HG03432 (cell line): Measurements from ENCODE around the gene TANC1.
"Not testable (repeated sequence)": the region's sequence is repeated elsewhere in the genome, so short reads cannot be mapped to it uniquely, and the experiment has no call there.

Experiments used
- ATAC-seq: cut with Tn5 transposase; IDR thresholded peaks from one replicate; pipeline ENCODE4 v1.9.1; 2021; ENCODE audit warnings: mild to moderate bottlenecking, moderate library complexity; ENCODE audit not compliant: unreplicated experiment

TANC1 gene

GRCh38 chr2:159082119-159082518 is 113.7 kb downstream of the TANC1 start:
- ATAC-seq = no peak

DNA sequence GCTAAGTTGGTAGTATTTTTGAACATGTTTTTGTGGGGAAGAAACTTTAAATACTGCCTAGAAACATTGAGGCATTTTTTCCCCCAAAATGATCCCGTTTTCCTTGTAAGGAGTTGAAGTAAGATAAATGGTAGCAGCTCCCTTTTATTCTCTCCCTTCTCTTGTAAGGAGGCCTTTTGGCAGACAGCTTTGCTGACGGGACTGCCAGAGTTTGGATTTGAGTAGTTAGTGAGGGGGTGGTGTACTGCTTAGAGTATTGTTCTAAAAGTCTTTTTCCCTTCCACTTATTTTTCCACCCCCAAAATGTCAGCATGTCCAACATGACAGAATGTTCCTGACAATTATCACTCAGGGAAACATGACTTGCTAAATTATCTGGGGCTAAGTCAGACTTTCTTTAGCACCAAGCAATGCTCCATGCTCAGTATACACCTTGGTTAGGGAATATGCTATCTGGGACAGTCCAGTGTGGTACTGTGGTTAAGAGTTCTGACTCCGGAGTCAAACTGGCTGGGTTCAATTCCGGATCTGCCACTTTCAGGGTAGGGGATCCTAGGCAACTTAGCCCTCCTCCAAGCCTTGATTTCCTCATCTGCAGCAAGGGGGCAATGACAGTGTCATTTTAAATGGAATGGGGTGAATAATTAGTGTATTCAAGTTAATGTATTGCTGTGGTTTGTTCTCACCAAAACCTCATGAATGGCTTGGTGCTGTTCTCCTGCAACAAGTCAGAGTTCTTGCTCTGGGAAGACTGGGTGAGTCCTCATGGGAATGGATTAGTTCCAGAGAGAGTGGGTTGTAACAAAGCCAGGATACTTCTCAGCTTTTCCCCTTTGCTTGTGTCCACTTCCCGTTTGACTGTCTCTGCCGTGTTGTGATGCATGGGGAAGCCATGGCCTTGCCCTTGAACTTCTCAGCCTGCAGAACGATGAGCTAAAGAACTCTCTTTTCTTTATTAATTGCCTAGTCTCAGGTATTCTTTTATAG is 116.2 kb downstream of the TANC1 start:
- ATAC-seq = no peak

DNA sequence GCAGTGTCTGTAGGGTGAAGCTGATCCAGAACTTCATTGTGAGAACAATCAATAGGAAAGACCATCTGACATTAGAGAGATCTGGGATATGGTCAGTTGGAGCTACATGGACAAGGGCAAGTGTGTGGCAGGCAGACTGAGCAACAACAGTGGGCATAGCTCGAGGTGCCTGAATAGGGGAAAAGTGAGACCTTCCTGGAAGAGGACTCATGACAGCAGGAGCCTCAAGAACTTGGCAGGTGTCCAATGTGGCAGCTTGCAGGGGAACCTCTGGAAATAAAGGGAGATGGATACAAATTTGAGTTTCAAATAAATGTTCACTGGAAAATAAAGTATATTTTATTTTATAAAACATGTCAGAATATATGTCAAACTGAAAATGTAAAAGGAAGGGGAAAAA is 117.9 kb downstream of the TANC1 start:
- ATAC-seq = no peak

GRCh38 chr2:159086826-159087225 is 118.4 kb downstream of the TANC1 start:
- no peak for ATAC-seq

DNA sequence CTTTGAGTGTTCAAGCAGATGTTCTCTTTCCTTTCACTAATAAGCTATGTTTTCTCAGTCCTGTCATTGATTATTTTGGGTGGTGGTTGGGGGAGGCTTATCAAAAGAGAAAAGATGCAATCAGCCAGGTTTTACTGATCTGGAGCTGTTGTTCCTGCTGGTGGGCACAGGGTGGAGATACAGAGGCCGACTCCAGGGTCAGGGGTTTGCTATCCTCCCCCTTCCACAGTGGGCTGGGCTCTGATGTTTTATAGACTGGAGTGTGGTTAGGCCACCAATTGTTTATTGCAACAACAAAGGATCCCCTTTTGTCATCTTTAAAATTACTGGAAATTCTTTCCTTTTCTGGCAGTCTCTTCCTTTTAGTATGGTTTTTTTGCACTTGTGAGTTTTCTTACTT is 120.5 kb downstream of the TANC1 start:
- ATAC-seq = no peak

- ATAC-seq = no peak
Observed at GRCh38 chr2:159089543-159089942, 121.1 kb downstream of the TANC1 start.

DNA sequence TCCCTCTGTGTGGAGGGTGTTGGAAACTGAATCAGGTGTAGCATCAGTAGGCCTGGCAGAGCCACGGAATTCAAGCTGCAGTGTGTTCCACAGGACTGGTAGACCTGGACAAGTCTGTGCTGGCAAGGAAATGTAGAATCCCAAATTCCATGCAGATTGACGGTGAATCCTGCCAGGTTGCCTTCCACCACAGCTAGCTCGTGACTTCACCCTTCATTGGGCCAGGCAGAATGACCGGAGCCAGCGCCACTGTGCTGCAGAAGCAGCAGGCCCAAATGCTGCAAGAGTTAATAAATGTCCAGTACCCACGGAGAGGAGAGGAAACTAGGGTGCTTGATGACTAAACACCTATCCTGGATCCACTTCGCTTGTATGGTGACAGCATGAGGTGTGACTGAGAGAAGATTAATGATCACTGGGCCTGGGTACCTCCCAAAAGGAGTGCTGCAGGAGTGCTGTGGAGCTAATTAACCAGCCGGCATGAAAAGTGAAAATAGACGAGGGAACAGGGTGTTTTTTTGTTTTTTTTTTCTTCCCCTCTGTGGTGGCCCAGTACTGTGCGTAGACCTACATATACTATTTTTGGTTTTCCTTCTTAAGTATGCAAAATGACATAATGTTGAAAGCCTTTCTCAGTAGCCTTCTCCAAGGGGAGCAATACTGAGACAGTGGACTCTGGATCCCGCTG is 122.2 kb downstream of the TANC1 start:
- ATAC-seq = peak; percentile 72

DNA sequence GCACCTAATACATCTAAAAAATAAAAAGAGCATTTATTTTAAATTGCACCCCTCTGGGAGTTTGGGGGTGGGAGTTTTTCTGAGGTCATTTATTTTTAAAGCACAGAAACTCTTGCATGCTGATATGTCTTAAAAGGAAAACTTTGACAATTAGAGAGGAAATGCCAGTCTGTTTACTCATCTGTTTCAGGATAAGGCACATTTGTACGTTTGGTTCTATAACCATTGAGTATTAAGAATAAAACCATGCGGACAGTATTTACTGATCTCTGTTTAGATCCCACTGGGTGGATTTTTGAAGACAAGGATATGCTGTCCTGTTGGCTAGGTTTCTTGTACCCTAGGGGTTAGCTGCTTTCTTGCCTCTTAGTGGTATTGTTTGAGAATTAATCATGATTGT is 122.9 kb downstream of the TANC1 start:
- no peak for ATAC-seq

GRCh38 chr2:159091976-159092375 is 123.5 kb downstream of the TANC1 start:
- ATAC-seq = peak; percentile 50

GRCh38 chr2:159093497-159093896 is 125.1 kb downstream of the TANC1 start:
- no peak for ATAC-seq

DNA sequence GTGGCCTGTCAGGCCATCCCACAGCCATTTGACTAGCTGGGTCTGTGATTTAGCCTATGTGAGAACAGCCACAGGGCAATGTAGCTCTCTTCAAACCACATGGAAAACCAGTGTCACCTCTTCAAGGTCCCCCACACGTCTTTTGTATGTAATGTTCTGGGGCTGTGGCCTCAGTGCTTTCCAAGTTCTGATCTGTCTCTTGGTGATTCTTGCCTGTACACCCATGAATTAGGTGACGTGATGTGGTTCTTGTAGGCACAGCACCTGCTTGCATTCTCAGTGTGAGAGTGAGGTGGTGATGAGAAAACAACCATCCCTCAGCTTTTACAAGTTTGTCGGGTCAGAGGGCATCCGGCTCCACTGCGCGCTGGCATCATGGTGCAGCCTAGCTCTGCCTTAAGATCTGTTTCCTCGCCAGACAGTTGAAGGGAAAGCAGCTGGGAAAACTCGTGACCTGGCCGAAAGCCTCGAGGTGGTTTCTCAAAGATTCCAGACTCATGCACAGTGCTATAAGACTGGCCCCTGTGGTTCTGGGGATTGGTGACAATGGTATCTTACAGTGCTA is 125.8 kb downstream of the TANC1 start:
- no peak for ATAC-seq

DNA sequence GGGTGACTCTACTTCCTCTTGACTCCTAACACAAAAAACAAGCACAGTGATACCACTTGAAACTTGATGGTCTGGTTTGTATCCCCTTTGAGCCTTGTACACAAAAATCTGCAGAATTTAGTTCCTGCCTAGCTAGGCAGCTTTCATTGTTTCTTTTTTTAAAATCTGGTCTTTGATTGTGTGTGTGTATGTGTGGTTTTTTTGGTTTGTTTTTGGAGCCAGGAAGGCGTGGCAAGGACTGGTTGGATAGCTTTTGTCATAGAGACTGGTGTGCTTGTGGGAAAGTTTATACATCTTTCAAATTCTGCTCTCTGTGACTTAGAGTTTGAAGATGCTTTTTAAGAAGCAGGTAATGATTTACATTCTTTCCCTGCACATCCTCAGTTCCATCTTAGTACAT is 127.4 kb downstream of the TANC1 start:
- no peak for ATAC-seq

- not testable (repeated sequence) for ATAC-seq
Observed at GRCh38 chr2:159096302-159096855, 127.9 kb downstream of the TANC1 start.

DNA sequence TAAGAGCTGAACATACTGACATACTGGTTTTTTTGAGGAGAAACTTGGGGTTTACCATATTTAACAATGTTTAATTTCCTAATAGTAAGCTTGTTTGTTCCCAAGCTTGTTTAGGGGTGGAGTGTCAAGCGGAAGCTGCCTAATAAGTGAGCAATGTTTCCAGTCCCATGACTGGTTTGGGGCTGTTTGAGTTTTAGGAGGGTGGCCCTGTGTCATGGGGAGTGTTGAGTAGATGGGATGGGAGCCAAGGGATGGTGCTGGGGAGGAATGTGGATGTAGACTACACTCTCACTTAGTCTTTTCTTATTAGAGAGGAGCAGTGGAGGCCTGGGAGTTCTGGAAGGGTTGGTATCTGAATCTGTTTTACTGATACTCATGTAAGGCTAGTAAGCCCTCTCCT is 128.5 kb downstream of the TANC1 start:
- no peak for ATAC-seq

- ATAC-seq = no peak
Observed at GRCh38 chr2:159098361-159098760, 129.9 kb downstream of the TANC1 start.

DNA sequence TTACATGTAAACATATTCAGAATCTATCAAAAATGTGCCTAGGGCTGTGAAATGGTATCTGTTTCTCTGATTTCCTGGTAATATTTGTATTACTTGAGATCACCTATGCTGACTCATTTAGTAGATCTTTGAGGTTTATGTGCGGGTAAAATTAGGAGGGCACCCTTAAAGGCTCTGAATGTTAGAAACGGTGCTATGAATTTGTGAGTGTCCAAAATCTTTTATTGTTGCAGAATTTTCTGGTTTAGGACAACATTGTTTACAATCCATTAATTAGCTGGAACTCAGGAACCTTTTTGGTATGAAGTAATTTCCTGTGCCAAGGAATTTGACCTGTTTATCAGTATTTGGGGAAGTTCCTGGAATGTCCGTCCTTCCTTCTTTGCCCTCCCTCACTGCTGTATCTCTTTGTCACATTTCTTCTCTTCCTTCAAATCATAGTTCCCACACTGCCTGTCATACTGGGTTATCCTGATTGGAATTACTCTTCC is 130.5 kb downstream of the TANC1 start:
- ATAC-seq = peak; percentile 67

- ATAC-seq = no peak
Observed at GRCh38 chr2:159101755-159102489, 133.5 kb downstream of the TANC1 start.

- no peak for ATAC-seq
Observed at GRCh38 chr2:159103411-159103810, 135.0 kb downstream of the TANC1 start.

- ATAC-seq = no peak
Observed at GRCh38 chr2:159106109-159106508, 137.7 kb downstream of the TANC1 start.

- no peak for ATAC-seq
Observed at GRCh38 chr2:159108181-159108893, 139.9 kb downstream of the TANC1 start.
